Cardiac atrium fibroblast (primary cell): ENCODE results near the gene POLG2. TPM values are rescaled to one million over a fixed set of nuclear protein-coding genes. Genes with fewer than 3 reads are reported as not detected.

Source experiments
- total RNA-seq: library from RNA; depleted of rRNA; stranded (reverse); fragments of >200 nt; gene quantifications from 2 replicates; pipeline ENCODE4 v1.2.3, GENCODE V29; 2015

POLG2 gene
- total RNA-seq: 2.9 and 4.0 TPM in 2 replicates

GRCh38 chr17:64496786-64497564, at the start of gene POLG2:
Gene POLG2, minus strand, starts transcription at chr17:64497054. Its CDS starts 86 bp downstream, at chr17:64496968.

GRCh38 chr17:64506576-64507412, 9.9 kb upstream of the POLG2 start, which contains the start of gene CEP95:
Gene CEP95, plus strand, starts transcription at chr17:64506977. Its CDS starts 121 bp downstream, at chr17:64507098.

DNA sequence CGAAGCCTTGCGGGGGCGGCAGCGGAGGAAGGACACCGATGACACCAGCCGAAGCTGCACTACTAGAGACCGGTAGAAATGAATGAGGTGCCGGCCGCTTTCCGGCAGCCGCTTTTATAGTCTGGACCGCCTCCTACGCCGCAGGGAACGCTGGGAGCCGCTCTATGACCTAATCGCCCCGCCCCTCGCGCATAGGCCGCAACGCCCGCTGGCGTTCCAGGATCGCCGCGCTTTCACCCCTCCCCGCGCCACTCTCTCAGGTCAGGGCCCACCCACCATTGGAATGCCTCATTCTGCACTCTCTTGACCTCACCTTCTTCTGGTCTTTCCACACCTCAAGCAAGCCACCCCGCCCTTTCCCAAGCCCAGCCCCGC, 9.3 kb upstream of the POLG2 start, which contains the start of gene DDX5:
TSS of gene DDX5 (minus strand) at position 89 of the 375 bp plus-strand sequence. CDS start 170 bp downstream, outside the sequence.

DNA sequence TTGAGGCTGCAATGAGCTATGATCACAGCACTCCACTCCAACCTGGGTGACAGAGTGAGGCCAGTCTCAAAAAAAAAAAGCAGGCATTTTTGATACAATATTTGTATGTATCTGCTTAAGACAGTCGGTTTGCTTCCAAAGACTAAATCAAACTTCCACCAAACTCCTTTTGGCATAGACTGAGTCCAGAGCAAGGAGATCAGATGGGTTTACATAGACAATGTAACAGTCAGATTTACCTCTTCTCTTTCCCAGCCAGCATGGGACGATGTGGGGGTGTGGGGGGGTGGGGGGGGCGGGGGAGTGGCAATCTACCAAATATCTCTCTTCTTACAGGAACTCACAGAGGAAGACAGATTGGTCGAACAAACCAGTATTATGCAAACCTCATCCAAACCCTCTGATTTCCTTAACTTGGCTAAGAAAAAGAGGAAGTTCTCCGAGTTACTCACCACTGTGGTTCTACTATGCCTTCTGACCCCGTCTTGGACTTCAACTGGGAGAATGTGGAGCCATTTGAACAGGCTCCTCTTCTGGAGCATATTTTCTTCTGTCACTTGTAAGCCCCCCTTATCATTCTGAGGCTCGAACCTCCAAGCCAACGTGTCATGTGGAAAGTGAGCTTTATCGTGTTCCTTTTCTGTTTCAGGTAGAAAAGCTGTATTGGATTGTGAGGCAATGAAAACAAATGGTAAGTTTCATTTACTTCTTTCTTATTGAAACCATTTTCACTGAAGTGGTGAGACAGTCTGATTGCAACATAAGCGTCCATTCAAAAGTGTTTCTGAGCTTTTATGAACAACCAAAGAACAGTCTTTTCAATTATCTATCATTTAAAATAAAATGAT, 48.0 kb downstream of the POLG2 start, which contains the start of gene MILR1:
TSS of gene MILR1 (plus strand) at position 451 of the 848 bp plus-strand sequence. CDS start at position 505, 54 bp downstream.

Other genes with a start within 250 kb of the POLG2 start
- gene TEX2, start 233.8 kb downstream of the POLG2 start, total RNA-seq: 16.8 and 23.7 TPM in 2 replicates
- 25.8 and 32.5 TPM in 2 replicates for gene PECAM1, start 106.2 kb downstream of the POLG2 start, total RNA-seq
- gene MILR1, start 47.9 kb downstream of the POLG2 start, total RNA-seq: 11.7 and 15.4 TPM in 2 replicates
- 377 and 688 TPM in 2 replicates for gene DDX5, start 9.2 kb upstream of the POLG2 start, total RNA-seq
- 9.4 and 17.2 TPM in 2 replicates for gene CEP95, start 9.9 kb upstream of the POLG2 start, total RNA-seq
- 30.3 and 30.8 TPM in 2 replicates for gene SMURF2, start 165.3 kb upstream of the POLG2 start, total RNA-seq